ENCODE measurements around the gene MMP17. TPM values are rescaled to one million over a fixed set of nuclear protein-coding genes. Genes with fewer than 3 reads are reported as not detected.
"Not testable (repeated sequence)": the region's sequence is repeated elsewhere in the genome, so short reads cannot be mapped to it uniquely, and the experiment has no call there.

Gene MMP17
- polyA plus RNA-seq, 3 donors from 2014 or later, result 0.72 TPM; not detected in 2

- H3K27me3 Mint-ChIP-seq (ENCODE audit: low read depth in 3 of 3), result no peaks in the 10 kb centered on the region
- H3K4me3 Mint-ChIP-seq, result no peak overlapping the region
- H3K27ac Mint-ChIP-seq, result no peak overlapping the region
- no peak for DNase-seq
- H3K4me1 Mint-ChIP-seq, result no peaks in the 10 kb centered on the region
- no peaks in the 10 kb centered on the region for H3K36me3 Mint-ChIP-seq
- H3K9me3 Mint-ChIP-seq, result no peaks in the 10 kb centered on the region
Measured at GRCh38 chr12:131863711-131864396, 35.7 kb downstream of the MMP17 start.

DNA sequence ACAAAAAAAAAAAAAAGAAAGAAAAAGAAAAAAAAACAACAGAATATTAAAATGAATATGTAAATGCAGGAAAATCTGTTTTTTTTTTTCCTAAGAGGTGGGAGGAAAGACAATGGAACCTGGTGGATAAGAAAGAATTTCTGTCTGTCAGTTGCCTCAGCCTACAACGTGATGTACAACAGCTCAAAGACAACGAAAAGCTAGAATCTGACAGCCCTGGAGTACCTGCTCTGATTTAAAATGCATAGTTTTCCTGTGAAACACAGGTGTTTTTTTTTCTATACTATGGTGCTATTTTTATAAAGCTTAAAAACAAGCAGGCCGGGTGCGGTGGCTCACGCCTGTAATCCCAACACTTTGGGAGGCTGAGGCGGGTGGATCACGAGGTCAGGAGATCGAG, 36.3 kb downstream of the MMP17 start:
- Mint-ChIP-seq H3K27me3 (ENCODE audit: low read depth in 3 of 3) (no peaks in the 10 kb centered on the region), H3K4me3 (no peak overlapping the region), H3K36me3 (no peaks in the 10 kb centered on the region), H3K9me3 (no peaks in the 10 kb centered on the region), H3K4me1 (no peaks in the 10 kb centered on the region), H3K27ac (no peak overlapping the region)
- DNase-seq, result no peak

DNA sequence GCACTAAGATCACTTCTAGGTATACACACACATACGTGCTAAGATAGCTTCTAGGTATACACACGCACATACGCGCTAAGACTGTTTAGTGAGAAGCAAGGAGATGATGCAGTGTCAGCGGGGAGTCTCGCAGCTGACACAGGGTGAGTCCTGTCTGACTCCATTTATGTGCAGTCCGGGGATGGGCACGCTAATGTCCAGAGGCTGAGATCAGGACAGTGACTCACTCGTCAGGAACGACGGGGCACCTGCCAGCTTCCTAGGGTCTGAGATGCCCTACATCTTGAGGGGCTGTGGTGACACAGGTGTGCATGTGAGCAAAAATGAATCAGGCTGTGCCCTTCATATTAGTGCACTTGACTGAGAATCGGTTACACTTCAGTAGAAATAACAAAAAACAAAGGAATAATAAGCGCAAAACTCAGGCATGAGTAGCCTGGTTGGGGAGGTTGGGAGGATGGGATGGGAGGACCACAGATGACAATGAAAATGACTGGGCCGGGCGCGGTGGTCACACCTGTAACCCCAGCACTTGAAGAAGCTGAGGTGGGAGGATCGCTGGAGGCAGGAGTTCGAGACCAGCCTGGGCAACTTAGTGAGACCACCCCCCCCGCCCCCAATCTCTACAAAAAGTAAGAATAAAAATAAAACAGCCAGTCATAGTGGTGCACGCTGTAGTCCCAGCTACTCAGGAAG, 37.1 kb downstream of the MMP17 start:
- H3K36me3 Mint-ChIP-seq, result no peaks in the 10 kb centered on the region
- DNase-seq, result no peak
- H3K9me3 Mint-ChIP-seq, result no peaks in the 10 kb centered on the region
- H3K4me1 Mint-ChIP-seq, result no peaks in the 10 kb centered on the region
- no peak overlapping the region for H3K4me3 Mint-ChIP-seq
- no peaks in the 10 kb centered on the region for H3K27me3 Mint-ChIP-seq (ENCODE audit: low read depth in 3 of 3)
- H3K27ac Mint-ChIP-seq, result no peak overlapping the region

DNA sequence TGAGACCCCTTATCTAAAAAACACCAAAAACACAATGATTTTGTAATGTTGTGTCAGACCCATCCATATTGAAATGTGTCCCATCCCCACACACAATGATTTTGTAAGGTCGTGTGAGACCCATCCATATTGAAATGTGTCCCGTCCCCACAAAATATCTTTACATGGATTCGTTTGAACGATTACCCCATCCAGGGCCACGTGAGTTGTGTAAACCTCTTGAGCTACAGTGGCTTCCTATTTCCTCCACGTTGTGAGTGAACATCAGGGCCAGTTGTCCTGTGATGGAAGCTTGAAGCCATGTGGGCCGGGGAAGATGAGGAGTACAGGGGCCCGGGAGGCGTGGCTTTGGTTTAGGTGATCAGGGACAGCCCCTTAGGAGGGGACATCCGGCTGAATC, 39.3 kb downstream of the MMP17 start:
- H3K36me3 Mint-ChIP-seq, result no peaks in the 10 kb centered on the region
- no peak overlapping the region for H3K27ac Mint-ChIP-seq
- peaks cover 0 to 1% (median 0%) of the 10 kb centered on the region in 3 donors for H3K27me3 Mint-ChIP-seq (ENCODE audit: low read depth in 3 of 3)
- DNase-seq, result no peak
- no peaks in the 10 kb centered on the region for H3K4me1 Mint-ChIP-seq
- no peaks in the 10 kb centered on the region for H3K9me3 Mint-ChIP-seq
- H3K4me3 Mint-ChIP-seq, result no peak overlapping the region

DNA sequence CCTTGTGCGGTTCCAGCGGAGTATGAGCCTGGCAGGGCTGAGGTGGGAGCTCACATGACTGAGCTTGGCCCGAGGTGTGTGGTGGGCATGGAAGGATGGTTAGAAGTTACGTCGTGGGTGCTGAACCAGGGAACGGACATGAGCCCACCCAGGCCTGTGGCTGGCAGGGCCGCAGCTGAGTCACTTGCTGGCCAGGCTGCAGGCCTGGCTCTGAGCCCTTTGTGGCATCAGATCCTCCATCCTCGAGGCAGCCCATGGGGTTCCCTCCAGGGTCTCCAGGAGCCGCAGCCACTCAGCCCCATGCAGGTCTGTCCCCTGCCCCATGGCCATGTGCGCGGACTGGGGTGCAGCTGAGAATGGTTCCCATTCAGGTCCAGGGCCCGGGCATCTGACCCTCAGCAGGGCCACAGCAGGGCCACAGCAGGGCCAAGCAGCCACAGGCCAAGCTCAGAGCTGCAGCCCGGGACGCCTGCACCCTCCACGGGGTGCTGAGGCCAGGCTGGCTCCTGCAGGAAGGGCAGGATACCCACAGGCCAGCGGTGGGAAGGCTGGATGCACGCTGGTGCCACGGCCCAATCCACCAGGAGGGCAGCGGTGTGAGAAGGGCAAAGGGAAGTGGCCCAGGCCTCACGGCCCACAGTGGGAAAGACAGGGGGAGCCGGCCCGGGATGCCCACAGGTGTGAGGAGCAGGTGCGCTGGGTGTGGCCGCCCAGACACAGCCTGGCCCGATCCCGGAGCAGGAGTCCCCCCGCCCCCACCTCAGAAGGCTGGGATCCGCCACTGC, 39.9 kb downstream of the MMP17 start:
- Mint-ChIP-seq H3K4me1 (no peaks in the 10 kb centered on the region), H3K27ac (no peak overlapping the region), H3K9me3 (no peaks in the 10 kb centered on the region), H3K4me3 (no peak overlapping the region), H3K27me3 (ENCODE audit: low read depth in 3 of 3) (peaks cover 0 to 1% (median 0%) of the 10 kb centered on the region in 3 donors), H3K36me3 (no peaks in the 10 kb centered on the region)
- no peak for DNase-seq

DNA sequence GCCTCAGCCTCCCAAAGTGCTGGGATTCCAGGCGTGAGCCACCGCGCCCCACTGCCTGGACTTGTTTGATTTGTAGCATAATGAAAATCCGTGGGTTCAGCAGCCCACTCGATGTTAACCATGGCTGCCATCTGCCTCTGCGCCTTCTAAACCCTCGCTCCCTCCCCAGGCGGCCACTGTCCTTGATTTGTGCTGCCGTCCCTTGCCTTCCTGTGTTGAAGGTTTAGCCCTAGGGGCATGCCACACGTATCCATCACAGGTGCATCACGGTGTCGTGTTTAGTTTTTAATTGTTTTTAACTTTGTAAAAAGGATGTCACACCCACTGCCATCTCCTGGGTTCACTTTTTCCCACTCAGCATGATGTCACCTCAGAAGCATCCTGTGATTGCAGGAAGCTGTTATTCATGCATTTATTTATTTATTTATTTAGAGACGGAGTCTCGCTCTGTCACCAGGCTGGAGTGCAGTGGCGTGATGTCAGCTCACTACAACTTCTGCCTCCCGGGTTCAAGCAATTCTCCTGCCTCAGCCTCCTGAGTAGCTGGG, 41.8 kb downstream of the MMP17 start:
- Mint-ChIP-seq H3K27me3 (ENCODE audit: low read depth in 3 of 3) (peaks cover 0 to 1% (median 0%) of the 10 kb centered on the region in 3 donors), H3K27ac (no peak overlapping the region)
- no peak for DNase-seq

GRCh38 chr12:131871677-131872076, 43.5 kb downstream of the MMP17 start:
- H3K4me3 Mint-ChIP-seq, result no peak overlapping the region
- H3K9me3 Mint-ChIP-seq, result no peaks in the 10 kb centered on the region
- H3K4me1 Mint-ChIP-seq, result no peaks in the 10 kb centered on the region
- no peak overlapping the region for H3K27ac Mint-ChIP-seq
- no peaks in the 10 kb centered on the region for H3K36me3 Mint-ChIP-seq
- DNase-seq, result no peak
- H3K27me3 Mint-ChIP-seq (ENCODE audit: low read depth in 3 of 3), result peaks cover 0 to 1% (median 0%) of the 10 kb centered on the region in 3 donors

More for the DNA sequence above, 41.8 kb downstream of the MMP17 start:
- no peaks in the 10 kb centered on the region for H3K9me3 Mint-ChIP-seq
- H3K36me3 Mint-ChIP-seq, result no peaks in the 10 kb centered on the region
- no peaks in the 10 kb centered on the region for H3K4me1 Mint-ChIP-seq
- H3K4me3 Mint-ChIP-seq, result no peak overlapping the region

- H3K9me3 Mint-ChIP-seq, result no peaks in the 10 kb centered on the region
- H3K27me3 Mint-ChIP-seq (ENCODE audit: low read depth in 3 of 3), result peaks cover 0 to 1% (median 0%) of the 10 kb centered on the region in 3 donors
- H3K36me3 Mint-ChIP-seq, result no peaks in the 10 kb centered on the region
- no peak for DNase-seq
- H3K4me1 Mint-ChIP-seq, result no peaks in the 10 kb centered on the region
- H3K4me3 Mint-ChIP-seq, result no peak overlapping the region
- no peak overlapping the region for H3K27ac Mint-ChIP-seq
Measured at GRCh38 chr12:131872154-131873051, 44.2 kb downstream of the MMP17 start.

DNA sequence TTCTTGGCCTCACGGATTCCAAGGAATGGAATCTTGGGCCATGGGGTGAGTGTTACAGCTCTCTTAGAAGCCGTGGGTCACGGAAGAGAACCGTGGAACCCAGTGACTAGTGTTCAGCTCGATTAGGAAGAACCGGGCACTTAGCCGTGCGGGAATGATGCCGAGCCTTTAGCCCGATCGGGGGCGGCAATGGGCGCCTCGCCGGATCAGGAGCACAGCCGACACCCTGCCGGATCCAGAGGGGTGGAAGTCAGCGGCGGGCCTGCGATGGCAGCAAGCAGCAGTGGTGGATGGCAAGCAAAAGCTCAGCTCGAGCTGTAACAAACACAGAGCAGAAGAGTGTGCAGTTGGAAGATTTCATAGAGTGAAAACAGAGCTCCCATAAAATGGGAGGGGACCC, 45.1 kb downstream of the MMP17 start:
- Mint-ChIP-seq H3K9me3 (no peaks in the 10 kb centered on the region), H3K4me3 (no peak overlapping the region), H3K27me3 (ENCODE audit: low read depth in 3 of 3) (peaks cover 0 to 2% (median 1%) of the 10 kb centered on the region in 3 donors), H3K4me1 (no peaks in the 10 kb centered on the region), H3K27ac (no peak overlapping the region), H3K36me3 (no peaks in the 10 kb centered on the region)
- DNase-seq, result no peak

- not testable (repeated sequence) for H3K4me1 Mint-ChIP-seq; H3K27ac Mint-ChIP-seq; DNase-seq; H3K9me3 Mint-ChIP-seq; H3K36me3 Mint-ChIP-seq; H3K4me3 Mint-ChIP-seq; H3K27me3 Mint-ChIP-seq (ENCODE audit: low read depth in 3 of 3)
Measured at GRCh38 chr12:131874972-131875371, 46.8 kb downstream of the MMP17 start.

- not testable (repeated sequence) for H3K36me3 Mint-ChIP-seq
Measured at GRCh38 chr12:131877216-131877615, 49.0 kb downstream of the MMP17 start.

DNA sequence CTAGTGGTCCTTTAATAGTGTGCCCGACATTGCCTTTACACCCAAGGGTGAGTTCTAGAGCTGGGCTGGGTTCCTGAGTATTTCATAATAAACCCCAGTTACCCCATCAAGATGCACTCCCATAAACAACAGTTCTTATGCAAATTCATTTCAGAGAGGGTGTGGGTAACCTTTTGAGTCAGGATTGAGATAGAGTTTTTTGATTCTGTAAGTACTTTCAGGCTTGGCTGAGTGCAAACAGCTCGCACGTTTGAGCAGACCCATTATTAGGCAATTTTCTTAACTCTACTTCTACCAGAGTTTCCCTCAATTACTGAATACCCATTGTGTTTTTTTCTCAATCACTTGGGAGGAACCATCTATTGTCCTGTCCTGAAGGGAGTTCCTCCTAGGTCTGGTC, 50.2 kb downstream of the MMP17 start:
- not testable (repeated sequence) for H3K4me1 Mint-ChIP-seq; H3K9me3 Mint-ChIP-seq; H3K27me3 Mint-ChIP-seq (ENCODE audit: low read depth in 3 of 3); H3K36me3 Mint-ChIP-seq; H3K27ac Mint-ChIP-seq; DNase-seq; H3K4me3 Mint-ChIP-seq

More at GRCh38 chr12:131877216-131877615, 49.0 kb downstream of the MMP17 start:
- H3K9me3 Mint-ChIP-seq; DNase-seq; H3K4me1 Mint-ChIP-seq; H3K27me3 Mint-ChIP-seq (ENCODE audit: low read depth in 3 of 3); H3K27ac Mint-ChIP-seq; H3K4me3 Mint-ChIP-seq: not testable (repeated sequence)

GRCh38 chr12:131882804-131883520, 54.8 kb downstream of the MMP17 start:
- Mint-ChIP-seq H3K27me3 (ENCODE audit: low read depth in 3 of 3) (peaks cover 3 to 10% (median 5%) of the 10 kb centered on the region in 3 donors), H3K9me3 (peaks cover 0 to 6% (median 0%) of the 10 kb centered on the region in 6 donors), H3K4me3 (no peak overlapping the region), H3K4me1 (no peaks in the 10 kb centered on the region), H3K36me3 (peaks cover 0 to 4% (median 0%) of the 10 kb centered on the region in 3 donors), H3K27ac (no peak overlapping the region)
- no peak for DNase-seq
